IMR-90 (cell line): ENCODE data around the gene HJURP. TPM values are rescaled to one million over a fixed set of nuclear protein-coding genes. Genes with fewer than 3 reads are reported as not detected.

Experiments
- ATAC-seq: fragments of 200-7000 bp; cut with Tn5 transposase; 2 replicates; pipeline ENCODE4 v1.9.1; 2020; ENCODE audit warnings: low read depth, mild to moderate bottlenecking, moderate library complexity
- BruUV-seq: library from RNA; stranded (reverse); fragments of 400-500 nt; replicated peaks from 2 replicates; lab custom pipeline; 2021; lab: Mats Ljungman, UMichigan
- CTCF ChIA-PET: fragments of 300-600 bp; formaldehyde crosslinking; extraction: SDS; loops from one replicate; lab custom pipeline; 2021; ENCODE audit warnings: antibody characterized with exemption; lab: Yijun Ruan, JAX
- POLR2A ChIA-PET: fragments of 300-600 bp; sonication (Branson Sonifier 250); formaldehyde crosslinking; loops from one replicate; lab custom pipeline; 2022; ENCODE audit warnings: antibody characterized with exemption; ENCODE audit not compliant: unreplicated experiment; lab: Charles Lee
- DNase-seq: peaks from one replicate; pipeline ENCODE4 v3.0.0; 2013
- H2AFZ ChIP-seq: replicated peaks from 2 replicates; pipeline ENCODE3; 2013; ENCODE audit warnings: low read length, mild to moderate bottlenecking; ENCODE audit not compliant: poor library complexity
- H2AK5ac ChIP-seq: 2 replicates; pipeline ENCODE4 v1.6.1; 2013; ENCODE audit warnings: low read depth, low read length, inconsistent platforms
- H2AK9ac ChIP-seq: replicated peaks from 2 replicates; pipeline ENCODE3; 2013; ENCODE audit warnings: mild to moderate bottlenecking, low read depth, low read length, moderate library complexity; ENCODE audit not compliant: poor library complexity
- H2BK120ac ChIP-seq: 2 replicates; pipeline ENCODE4 v1.6.1; 2013; ENCODE audit warnings: low read depth, low read length, inconsistent platforms
- H2BK15ac ChIP-seq: 3 replicates; pipeline ENCODE4 v1.6.1; 2013; ENCODE audit warnings: low read depth, low read length, inconsistent platforms
- H2BK20ac ChIP-seq: 2 replicates; pipeline ENCODE4 v1.6.1; 2013; ENCODE audit warnings: low read depth, mild to moderate bottlenecking, inconsistent platforms, low read length, moderate library complexity
- H2BK5ac ChIP-seq: 2 replicates; pipeline ENCODE4 v1.6.1; 2013; ENCODE audit warnings: mild to moderate bottlenecking, low read depth, low read length, inconsistent platforms; ENCODE audit not compliant: poor library complexity, severe bottlenecking
- H3K14ac ChIP-seq: replicated peaks from 2 replicates; pipeline ENCODE4 v1.6.1; 2013; ENCODE audit warnings: low read depth, low read length, inconsistent platforms
- H3K18ac ChIP-seq: 2 replicates; pipeline ENCODE4 v1.6.1; 2013; ENCODE audit warnings: low read depth, low read length, control low read depth
- H3K23ac ChIP-seq: 2 replicates; pipeline ENCODE4 v1.6.1; 2013; ENCODE audit warnings: low read depth, low read length, inconsistent platforms
- H3K27ac ChIP-seq: 2 replicates; pipeline ENCODE4 v1.5.1; 2013; ENCODE audit warnings: mild to moderate bottlenecking, control low read depth, low read length; ENCODE audit not compliant: insufficient read depth
- H3K27me3 ChIP-seq: 2 replicates; pipeline ENCODE4 v1.6.1; 2013; ENCODE audit warnings: low read length; ENCODE audit not compliant: control insufficient read depth, insufficient read depth
- H3K36me3 ChIP-seq: 2 replicates; pipeline ENCODE4 v1.6.1; 2013; ENCODE audit warnings: low read length, mixed read lengths; ENCODE audit not compliant: control insufficient read depth, insufficient read depth
- H3K4ac ChIP-seq: 2 replicates; pipeline ENCODE4 v1.6.1; 2013; ENCODE audit warnings: low read depth, low read length, inconsistent platforms
- H3K4me1 ChIP-seq: 2 replicates; pipeline ENCODE4 v1.6.1; 2013; ENCODE audit warnings: low read length, mixed read lengths; ENCODE audit not compliant: control insufficient read depth, insufficient read depth
- H3K4me2 ChIP-seq: 2 replicates; pipeline ENCODE4 v1.6.1; 2013; ENCODE audit warnings: low read depth, mild to moderate bottlenecking, control low read depth, low read length, moderate library complexity
- H3K4me3 ChIP-seq: 2 replicates; pipeline ENCODE4 v1.5.1; 2013; ENCODE audit warnings: low read depth, mild to moderate bottlenecking, control low read depth, low read length, moderate library complexity; ENCODE audit not compliant: insufficient read depth
- H3K56ac ChIP-seq: 2 replicates; pipeline ENCODE4 v1.6.1; 2013; ENCODE audit warnings: low read length, inconsistent platforms; ENCODE audit not compliant: insufficient read depth; ENCODE audit errors: extremely low read depth
- H3K79me1 ChIP-seq, 2 experiments: 2 replicates each; pipeline ENCODE4 v1.6.1; 2013; ENCODE audit warnings: low read length in 2 of 2, inconsistent platforms in 1 of 2, low read depth in 1 of 2
- H3K9ac ChIP-seq: 2 replicates; pipeline ENCODE4 v1.6.1; 2013; ENCODE audit warnings: low read depth, low read length, control low read depth
- H3K9me1 ChIP-seq: 2 replicates; pipeline ENCODE4 v1.6.1; 2013; ENCODE audit warnings: low read length, inconsistent platforms; ENCODE audit not compliant: insufficient read depth
- H3K9me3 ChIP-seq: 2 replicates; pipeline ENCODE4 v1.6.1; 2013; ENCODE audit warnings: low read length; ENCODE audit not compliant: control insufficient read depth, insufficient read depth
- H4K20me1 ChIP-seq: 2 replicates; pipeline ENCODE4 v1.6.1; 2013; ENCODE audit warnings: low read length, inconsistent platforms; ENCODE audit not compliant: insufficient read depth
- H4K5ac ChIP-seq: 2 replicates; pipeline ENCODE4 v1.6.1; 2013; ENCODE audit warnings: mild to moderate bottlenecking, low read depth, low read length, control low read depth
- H4K8ac ChIP-seq, 2 experiments: 2 replicates each; pipeline ENCODE4 v1.6.1; 2013; ENCODE audit warnings: low read depth in 2 of 2, low read length in 2 of 2, control low read depth in 1 of 2, inconsistent platforms in 1 of 2
- H4K91ac ChIP-seq: 2 replicates; pipeline ENCODE4 v1.6.1; 2013; ENCODE audit warnings: low read depth, low read length, inconsistent platforms; ENCODE audit not compliant: insufficient read depth
- CEBPB ChIP-seq: IDR thresholded peaks from 2 replicates; pipeline ENCODE4 v1.6.1; 2012; ENCODE audit warnings: low read depth, low read length, improper control_type of control experiment
- RCOR1 ChIP-seq: IDR thresholded peaks from 2 replicates; pipeline ENCODE4 v1.6.1; 2012; ENCODE audit warnings: mild to moderate bottlenecking, low read length, improper control_type of control experiment; ENCODE audit not compliant: insufficient replicate concordance
- SMC3 ChIP-seq: fragments of 150-350 bp; IDR thresholded peaks from 2 replicates; pipeline ENCODE4 v1.6.1; 2016; ENCODE audit warnings: low read depth, mild to moderate bottlenecking, antibody characterized with exemption, low read length, moderate library complexity
- WGBS, 2 experiments: methylation state at CpG; one replicate each; pipeline versions ENCODE4 v1.1.5 to v1.1.7; 2013; ENCODE audit warnings: missing lambda C conversion rate in 2 of 2; ENCODE audit not compliant: insufficient read length in 1 of 2; ENCODE audit errors: extremely low coverage in 2 of 2; 5-methylcytosine and 5-hydroxymethylcytosine counted together
- dilution Hi-C: fragments of 300-500 bp; cut with HindIII; formaldehyde crosslinking; loops from one replicate; pipeline ENCODE4 v1.14.3; 2018; ENCODE audit warnings: low sequenced_read_pairs; ENCODE audit not compliant: unreplicated experiment
- in situ Hi-C: fragments of 300-500 bp; cut with MboI; formaldehyde crosslinking; loops from 3 replicates; pipeline ENCODE4 v1.14.3; 2019; ENCODE audit warnings: low sequenced_read_pairs, inconsistent platforms, mixed read lengths
- intact Hi-C: fragments of 100-400 bp; cut with micrococcal nuclease; formaldehyde crosslinking; loops from 2 replicates; pipeline ENCODE4 v1.10.0; 2022
- polyA plus RNA-seq, 3 experiments: library from polyadenylated mRNA; depleted of rRNA; stranded (reverse); fragments of >200 nt; gene quantifications; 2 replicates each; pipeline ENCODE4 v1.2.3, GENCODE V29; 2012; ENCODE audit warnings: low replicate concordance in 1 of 3
- total RNA-seq: library from RNA; depleted of rRNA; stranded (reverse); fragments of >200 nt; gene quantifications from 2 replicates; pipeline ENCODE4 v1.2.3, GENCODE V29; 2012
- TF ChIP-seq, protein P1 (sequence below): conservative IDR thresholded peaks from 2 replicates; pipeline ENCODE4 v1.5.1; 2012; ENCODE audit warnings: mild to moderate bottlenecking, low read depth, low read length, improper control_type of control experiment

The HJURP gene
- total and polyA plus RNA-seq, 2 of the 4 experiments (the other 2 are of a cell fraction) = 22.6 to 26.5 TPM

- peaks cover 22% of the 10 kb centered on the region for H3K36me3 ChIP-seq
- 95% methylated on average over 4 of the region's 9 CpGs; no CpG with 5 or more reads in 1 of the 2 experiments for WGBS, 2 experiments
- DNase-seq = no peak
These were observed 13.8 kb downstream of the HJURP start for GRCh38 chr2:233840520-233840919.

More at GRCh38 chr2:233840520-233840919, 13.8 kb downstream of the HJURP start:
- POLR2A ChIA-PET = no interaction called here
- no peak overlapping the region for H3K4me2 ChIP-seq
- no peak overlapping the region for H3K27ac ChIP-seq
- H3K23ac ChIP-seq = no peak overlapping the region
- CTCF ChIA-PET = no interaction called here
- H4K91ac ChIP-seq = no peak overlapping the region
- H4K5ac ChIP-seq = no peak overlapping the region
- no peak overlapping the region for H2AK5ac ChIP-seq
- no peak overlapping the region for H3K56ac ChIP-seq
- no peak for ATAC-seq
- no peak overlapping the region for H2BK15ac ChIP-seq
- H3K4me3 ChIP-seq = no peak overlapping the region
- no peak overlapping the region for H3K18ac ChIP-seq
- in situ Hi-C loops = loop anchor here (25.0 kb wide), 1 partner anchor 378 kb away; no protein-coding TSS in a partner anchor
- dilution Hi-C loops = no loop called here
- no peak overlapping the region for H4K8ac ChIP-seq
- peaks cover 29% of the 10 kb centered on the region for H4K20me1 ChIP-seq
- no peak overlapping the region for H2BK5ac ChIP-seq
- peaks cover 7% of the 10 kb centered on the region for H3K9me1 ChIP-seq
- BruUV-seq = no TSS peak
- no peak overlapping the region for H3K4ac ChIP-seq
- peak overlapping the region; percentile 36 for H2AFZ ChIP-seq
- H3K9me3 ChIP-seq = no peaks in the 10 kb centered on the region
- no peak overlapping the region for H2BK120ac ChIP-seq
- peaks cover 2% of the 10 kb centered on the region; the same call in 1 of the 2 replicates for H3K4me1 ChIP-seq
- peaks cover 47 to 66% of the 10 kb centered on the region in 2 experiments for H3K79me1 ChIP-seq
- TF ChIP-seq SMC3 (no peak), RCOR1 (no peak), CEBPB (no peak)
- TF ChIP-seq, protein P1, sequence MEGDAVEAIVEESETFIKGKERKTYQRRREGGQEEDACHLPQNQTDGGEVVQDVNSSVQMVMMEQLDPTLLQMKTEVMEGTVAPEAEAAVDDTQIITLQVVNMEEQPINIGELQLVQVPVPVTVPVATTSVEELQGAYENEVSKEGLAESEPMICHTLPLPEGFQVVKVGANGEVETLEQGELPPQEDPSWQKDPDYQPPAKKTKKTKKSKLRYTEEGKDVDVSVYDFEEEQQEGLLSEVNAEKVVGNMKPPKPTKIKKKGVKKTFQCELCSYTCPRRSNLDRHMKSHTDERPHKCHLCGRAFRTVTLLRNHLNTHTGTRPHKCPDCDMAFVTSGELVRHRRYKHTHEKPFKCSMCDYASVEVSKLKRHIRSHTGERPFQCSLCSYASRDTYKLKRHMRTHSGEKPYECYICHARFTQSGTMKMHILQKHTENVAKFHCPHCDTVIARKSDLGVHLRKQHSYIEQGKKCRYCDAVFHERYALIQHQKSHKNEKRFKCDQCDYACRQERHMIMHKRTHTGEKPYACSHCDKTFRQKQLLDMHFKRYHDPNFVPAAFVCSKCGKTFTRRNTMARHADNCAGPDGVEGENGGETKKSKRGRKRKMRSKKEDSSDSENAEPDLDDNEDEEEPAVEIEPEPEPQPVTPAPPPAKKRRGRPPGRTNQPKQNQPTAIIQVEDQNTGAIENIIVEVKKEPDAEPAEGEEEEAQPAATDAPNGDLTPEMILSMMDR = no peak
- no peak overlapping the region for H3K14ac ChIP-seq
- H2AK9ac ChIP-seq = no peak overlapping the region
- no peak overlapping the region for H2BK20ac ChIP-seq
- no peaks in the 10 kb centered on the region for H3K27me3 ChIP-seq
- no peak overlapping the region for H3K9ac ChIP-seq
- intact Hi-C loops = no loop called here
